Calu3 (cell line): ENCODE data around the gene KAT6B. TPM values are rescaled to one million over a fixed set of nuclear protein-coding genes. Genes with fewer than 3 reads are reported as not detected.

Source experiments
- BruUV-seq: library from RNA; stranded (reverse); fragments of 400-500 nt; replicated peaks from 2 replicates; lab custom pipeline; 2021; lab: Mats Ljungman, UMichigan
- CTCF ChIA-PET: fragments of 300-600 bp; sonication (Branson Sonifier 250); formaldehyde crosslinking; loops from one replicate; lab custom pipeline; 2022; ENCODE audit warnings: antibody characterized with exemption; lab: Charles Lee
- DNase-seq: peaks from one replicate; pipeline ENCODE4 v3.0.0; 2022
- H3K27ac Mint-ChIP-seq: one replicate; pipeline ENCODE4 v1.8.0; 2022; ENCODE audit warnings: mixed read lengths; ENCODE audit not compliant: unreplicated experiment
- H3K27me3 Mint-ChIP-seq: one replicate; pipeline ENCODE4 v1.8.0; 2022; ENCODE audit warnings: mixed read lengths; ENCODE audit not compliant: unreplicated experiment
- H3K36me3 Mint-ChIP-seq: one replicate; pipeline ENCODE4 v1.8.0; 2022; ENCODE audit warnings: mild to moderate bottlenecking, moderate library complexity, mixed read lengths; ENCODE audit not compliant: insufficient read depth, unreplicated experiment
- H3K4me1 Mint-ChIP-seq: one replicate; pipeline ENCODE4 v1.8.0; 2022; ENCODE audit warnings: mild to moderate bottlenecking, low read depth, mixed read lengths; ENCODE audit not compliant: unreplicated experiment
- H3K4me3 Mint-ChIP-seq: one replicate; pipeline ENCODE4 v1.8.0; 2022; ENCODE audit warnings: mild to moderate bottlenecking, low read depth, moderate library complexity, mixed read lengths; ENCODE audit not compliant: unreplicated experiment
- H3K9me3 Mint-ChIP-seq: one replicate; pipeline ENCODE4 v1.8.0; 2022; ENCODE audit warnings: low read depth, mixed read lengths; ENCODE audit not compliant: unreplicated experiment
- intact Hi-C: fragments of 100-400 bp; cut with micrococcal nuclease; formaldehyde crosslinking; loops from one replicate; pipeline ENCODE4 v1.10.0; 2022; ENCODE audit not compliant: unreplicated experiment
- total RNA-seq: library from RNA; stranded (reverse); gene quantifications from 2 replicates; pipeline ENCODE4 v1.2.3, GENCODE V29; 2022
- TF ChIP-seq, protein P1 (sequence below): fragments of 200-600 bp; IDR thresholded peaks from one replicate; pipeline ENCODE4 v1.8.0; 2022; ENCODE audit warnings: antibody characterized with exemption; ENCODE audit not compliant: unreplicated experiment

The KAT6B gene
- total RNA-seq, 1 experiment from 2014 or later = 28.6 TPM

DNA sequence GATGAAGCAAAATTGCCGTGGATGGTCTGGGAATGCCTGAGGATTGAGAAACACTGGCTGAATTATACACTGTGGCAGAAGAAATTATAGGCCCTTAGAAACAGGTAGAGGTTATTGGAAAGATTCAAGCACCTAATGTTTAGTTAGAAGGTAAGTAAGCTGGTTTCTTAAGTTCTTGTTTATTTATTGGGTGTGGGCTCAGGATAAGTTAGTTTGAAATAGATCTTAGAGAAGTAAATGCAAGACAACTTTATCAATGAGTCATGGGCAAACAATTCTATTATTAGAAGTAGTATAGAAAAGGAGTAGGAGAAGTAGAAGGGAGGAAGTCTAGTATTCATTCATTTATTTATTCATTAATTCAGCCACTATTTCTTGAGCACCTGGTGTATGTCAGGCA lies 96.5 kb downstream of the KAT6B start:
- Mint-ChIP-seq H3K9me3 (peaks cover 4% of the 10 kb centered on the region), H3K4me1 (peaks cover 57% of the 10 kb centered on the region), H3K4me3 (peak overlapping the region; percentile 28), H3K36me3 (no peaks in the 10 kb centered on the region), H3K27ac (peak overlapping the region; percentile 57), H3K27me3 (no peaks in the 10 kb centered on the region)
- CTCF ChIA-PET = interaction anchor here (1.0 kb wide), 1 partner anchor 81 kb away, joined by 3 read pairs; no protein-coding TSS in a partner anchor
- TF ChIP-seq, protein P1, sequence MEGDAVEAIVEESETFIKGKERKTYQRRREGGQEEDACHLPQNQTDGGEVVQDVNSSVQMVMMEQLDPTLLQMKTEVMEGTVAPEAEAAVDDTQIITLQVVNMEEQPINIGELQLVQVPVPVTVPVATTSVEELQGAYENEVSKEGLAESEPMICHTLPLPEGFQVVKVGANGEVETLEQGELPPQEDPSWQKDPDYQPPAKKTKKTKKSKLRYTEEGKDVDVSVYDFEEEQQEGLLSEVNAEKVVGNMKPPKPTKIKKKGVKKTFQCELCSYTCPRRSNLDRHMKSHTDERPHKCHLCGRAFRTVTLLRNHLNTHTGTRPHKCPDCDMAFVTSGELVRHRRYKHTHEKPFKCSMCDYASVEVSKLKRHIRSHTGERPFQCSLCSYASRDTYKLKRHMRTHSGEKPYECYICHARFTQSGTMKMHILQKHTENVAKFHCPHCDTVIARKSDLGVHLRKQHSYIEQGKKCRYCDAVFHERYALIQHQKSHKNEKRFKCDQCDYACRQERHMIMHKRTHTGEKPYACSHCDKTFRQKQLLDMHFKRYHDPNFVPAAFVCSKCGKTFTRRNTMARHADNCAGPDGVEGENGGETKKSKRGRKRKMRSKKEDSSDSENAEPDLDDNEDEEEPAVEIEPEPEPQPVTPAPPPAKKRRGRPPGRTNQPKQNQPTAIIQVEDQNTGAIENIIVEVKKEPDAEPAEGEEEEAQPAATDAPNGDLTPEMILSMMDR = no peak
- no peak for DNase-seq
- BruUV-seq = no TSS peak
- intact Hi-C loops = loop anchor here (5.0 kb wide), 1 partner anchor 96 kb away; the partner anchor contains the start of gene KAT6B

DNA sequence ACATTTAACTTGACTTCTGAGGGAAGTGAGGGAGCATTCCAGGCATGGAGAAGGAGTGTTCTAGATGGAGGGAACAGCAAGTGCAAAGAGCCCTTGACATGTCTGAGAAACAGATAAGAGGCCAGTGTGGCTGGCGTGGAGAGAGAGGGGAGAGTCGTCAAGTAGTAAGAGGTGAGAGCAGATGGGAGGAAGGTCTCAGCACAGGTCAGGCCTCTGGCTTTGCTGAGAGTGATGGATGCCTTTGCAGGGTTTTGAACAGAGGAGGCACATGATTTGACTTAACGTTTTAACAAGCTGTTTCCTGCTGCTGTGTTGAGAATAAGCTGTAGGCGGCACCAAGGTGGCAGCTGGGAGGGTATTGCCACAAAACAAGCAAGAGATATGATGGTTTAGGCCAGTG lies 97.2 kb downstream of the KAT6B start:
- no peaks in the 10 kb centered on the region for H3K36me3 Mint-ChIP-seq
- H3K27ac Mint-ChIP-seq = peak overlapping the region; percentile 57
- no peaks in the 10 kb centered on the region for H3K27me3 Mint-ChIP-seq
- TF ChIP-seq, protein P1 = no peak
- peaks cover 4% of the 10 kb centered on the region for H3K9me3 Mint-ChIP-seq
- H3K4me3 Mint-ChIP-seq = peak overlapping the region; percentile 28
- peaks cover 62% of the 10 kb centered on the region for H3K4me1 Mint-ChIP-seq
- intact Hi-C loops = loop anchor here (5.0 kb wide), 1 partner anchor 96 kb away; the partner anchor contains the start of gene KAT6B
- CTCF ChIA-PET = interaction anchor here (0.6 to 1.0 kb wide), 2 partner anchors 19 to 81 kb away, joined by 3 read pairs; no protein-coding TSS in a partner anchor
- no TSS peak for BruUV-seq
- DNase-seq = peak; percentile 14

DNA sequence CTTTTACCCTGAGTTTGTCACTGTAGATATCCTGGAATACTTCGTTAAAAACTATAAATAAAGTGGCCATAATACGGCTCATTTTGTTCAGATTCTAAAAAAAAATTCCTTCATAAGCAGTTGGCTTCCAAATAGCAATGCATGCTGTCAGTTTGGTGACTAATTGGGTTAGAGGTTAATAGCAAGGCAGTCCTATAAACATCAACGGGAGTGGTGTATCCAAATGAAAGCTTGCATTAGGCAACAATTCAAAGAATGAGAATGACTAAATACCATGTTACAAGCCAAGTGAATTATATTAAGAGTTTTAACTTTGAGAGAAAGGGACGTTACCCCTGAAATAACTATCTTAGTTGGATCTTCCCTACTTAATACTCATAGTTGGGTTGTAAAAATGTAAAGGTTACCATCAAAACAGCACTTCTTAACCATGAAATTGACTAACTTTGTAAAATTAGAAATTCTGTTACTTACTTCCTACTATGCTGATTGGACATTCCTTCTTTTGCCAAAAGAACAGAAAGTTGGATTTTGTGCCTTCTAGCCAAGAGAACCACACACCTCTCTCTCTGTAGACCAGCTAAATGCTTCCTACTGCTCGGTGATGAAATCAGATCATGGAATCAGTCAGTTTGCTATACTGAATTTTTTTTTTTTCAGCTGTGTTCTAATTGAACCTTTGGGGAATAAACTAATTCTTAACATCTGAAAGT lies 98.0 kb downstream of the KAT6B start:
- peak overlapping the region; percentile 69 for H3K27ac Mint-ChIP-seq
- CTCF ChIA-PET = no interaction called here
- no TSS peak for BruUV-seq
- intact Hi-C loops = loop anchor here (5.0 kb wide), 1 partner anchor 97 kb away; the partner anchor contains the start of gene KAT6B
- peaks cover 4% of the 10 kb centered on the region for H3K9me3 Mint-ChIP-seq
- peak; percentile 35 for DNase-seq
- H3K36me3 Mint-ChIP-seq = no peaks in the 10 kb centered on the region
- no peaks in the 10 kb centered on the region for H3K27me3 Mint-ChIP-seq
- TF ChIP-seq, protein P1 = no peak
- H3K4me1 Mint-ChIP-seq = peaks cover 65% of the 10 kb centered on the region
- H3K4me3 Mint-ChIP-seq = no peak overlapping the region

DNA sequence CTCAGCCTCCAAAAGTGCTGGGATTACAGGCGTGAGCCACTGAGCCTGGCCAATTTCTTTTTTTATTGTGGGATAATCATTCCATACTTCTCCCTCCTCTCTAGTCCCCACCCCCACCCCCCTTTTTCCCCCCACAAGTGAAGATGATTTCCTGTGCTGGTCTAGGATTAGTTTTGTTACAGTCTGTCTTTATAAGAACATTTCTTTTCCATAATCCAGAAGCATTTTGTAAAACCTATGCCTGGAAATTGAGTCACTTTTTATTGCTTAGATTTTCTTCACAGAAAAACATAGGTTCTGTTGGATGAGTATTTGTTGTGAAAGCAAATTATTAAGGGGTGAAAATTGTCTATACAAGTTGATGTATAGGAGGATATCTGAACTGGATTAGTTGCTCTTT lies 98.9 kb downstream of the KAT6B start:
- peak overlapping the region; percentile 69 for H3K27ac Mint-ChIP-seq
- TF ChIP-seq, protein P1 = no peak
- CTCF ChIA-PET = no interaction called here
- BruUV-seq = no TSS peak
- H3K4me1 Mint-ChIP-seq = peaks cover 65% of the 10 kb centered on the region
- H3K4me3 Mint-ChIP-seq = no peak overlapping the region
- H3K9me3 Mint-ChIP-seq = no peaks in the 10 kb centered on the region
- DNase-seq = no peak
- H3K36me3 Mint-ChIP-seq = no peaks in the 10 kb centered on the region
- no peaks in the 10 kb centered on the region for H3K27me3 Mint-ChIP-seq
- intact Hi-C loops = no loop called here
